ENCODE measurements around the gene RAMAC. TPM values are rescaled to one million over a fixed set of nuclear protein-coding genes. Genes with fewer than 3 reads are reported as not detected.
"Not testable (repeated sequence)": the region's sequence is repeated elsewhere in the genome, so short reads cannot be mapped to it uniquely, and the experiment has no call there.

Gene RAMAC
- 47.9 and 54.5 TPM in 2 replicates for total RNA-seq (2014; rRNA removed; shearing (Covaris generic))

DNA sequence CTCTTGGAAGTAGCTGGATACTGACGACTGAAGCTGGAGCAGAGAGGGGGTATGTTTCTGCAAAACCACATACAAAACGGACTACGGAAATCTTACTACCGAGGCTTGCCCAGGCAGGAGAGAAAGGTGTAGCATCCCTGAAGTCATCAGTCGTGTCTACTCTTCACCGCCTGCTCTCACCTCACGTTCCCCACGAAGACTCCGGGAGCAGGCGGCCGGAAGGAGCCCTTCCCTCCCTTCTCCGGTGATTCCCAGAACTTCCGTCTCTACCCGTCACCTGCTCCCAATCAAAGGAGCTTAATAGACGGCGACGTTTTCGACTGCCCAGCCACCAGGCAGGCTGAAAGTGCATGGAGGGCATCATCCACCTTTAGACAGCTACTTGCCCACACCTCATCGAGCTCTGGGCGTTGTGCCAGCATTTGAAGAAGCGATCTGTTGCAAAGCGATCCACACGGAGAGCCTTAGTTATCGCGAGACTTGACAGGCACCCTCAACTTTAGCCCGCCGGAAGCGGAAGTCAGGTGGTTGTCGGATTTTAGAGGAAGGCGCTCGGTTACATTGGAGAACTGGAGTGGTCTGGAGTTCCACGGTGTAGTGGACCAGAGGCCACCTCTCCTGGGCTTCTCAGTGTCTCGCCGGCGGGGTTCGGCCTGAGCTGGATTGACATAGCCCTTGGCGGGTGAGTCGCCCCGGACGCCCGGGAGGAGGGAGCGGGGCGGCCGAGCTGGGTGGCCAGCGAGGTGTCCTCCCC is at the start of gene RAMAC:
TSS of gene RAMAC (plus strand) at position 523 of the 754 bp plus-strand sequence. CDS start 2,809 bp downstream, outside the sequence.
- peak; percentile 96 for DNase-seq (ENCODE audit: low spot score)

DNA sequence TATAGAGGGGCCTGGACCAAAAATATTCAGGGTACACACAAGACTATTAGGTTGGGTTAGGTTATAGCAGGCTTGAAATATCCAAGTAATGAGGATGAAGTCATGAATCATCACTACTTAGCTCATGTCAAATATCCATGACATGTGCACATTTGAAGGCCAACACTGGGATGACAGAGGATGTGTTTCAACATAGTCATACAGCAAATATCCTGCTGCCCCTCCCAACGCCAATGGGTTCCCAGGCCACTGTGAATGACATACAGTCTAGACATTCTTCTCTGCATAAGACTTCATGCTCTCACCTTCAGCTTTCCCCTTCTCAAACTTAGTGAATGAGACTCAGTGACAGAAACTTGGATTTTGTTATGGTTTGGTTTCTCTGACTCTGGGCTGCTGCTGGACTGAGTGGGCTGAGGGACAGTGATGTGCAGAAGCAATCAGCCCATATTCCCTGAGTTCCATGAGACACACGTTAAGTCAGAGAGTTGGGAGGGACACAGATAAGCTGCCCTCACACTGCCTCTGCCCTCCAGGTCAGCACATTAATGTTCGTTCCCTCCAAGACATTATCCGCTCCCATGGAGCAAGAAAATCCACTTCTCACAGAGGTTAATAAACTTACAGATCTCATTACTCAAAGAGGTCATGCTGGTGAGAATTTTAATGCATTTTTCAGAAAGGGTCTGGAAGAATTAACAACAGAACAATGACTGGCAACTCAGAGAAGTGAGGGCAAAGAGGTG is 48.9 kb upstream of the RAMAC start:
- no peak for DNase-seq (ENCODE audit: low spot score)

DNA sequence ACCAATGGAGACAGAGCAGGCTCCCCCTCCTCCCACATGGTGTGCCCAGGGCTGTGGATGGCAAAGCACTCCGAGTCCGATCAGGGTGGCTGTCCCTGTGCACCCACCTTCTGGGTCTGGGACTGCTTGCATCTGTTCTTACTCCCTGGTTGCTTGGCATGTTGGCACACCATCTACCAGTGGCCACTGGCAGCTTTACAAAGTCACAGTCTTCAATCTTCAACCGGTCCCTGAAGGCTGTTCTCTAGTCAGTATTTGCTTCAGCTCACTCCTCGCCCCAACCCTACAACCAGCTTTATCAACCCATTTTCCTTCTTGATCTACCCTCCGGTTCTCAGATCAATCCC is 48.3 kb upstream of the RAMAC start:
- DNase-seq (ENCODE audit: low spot score) = no peak

DNA sequence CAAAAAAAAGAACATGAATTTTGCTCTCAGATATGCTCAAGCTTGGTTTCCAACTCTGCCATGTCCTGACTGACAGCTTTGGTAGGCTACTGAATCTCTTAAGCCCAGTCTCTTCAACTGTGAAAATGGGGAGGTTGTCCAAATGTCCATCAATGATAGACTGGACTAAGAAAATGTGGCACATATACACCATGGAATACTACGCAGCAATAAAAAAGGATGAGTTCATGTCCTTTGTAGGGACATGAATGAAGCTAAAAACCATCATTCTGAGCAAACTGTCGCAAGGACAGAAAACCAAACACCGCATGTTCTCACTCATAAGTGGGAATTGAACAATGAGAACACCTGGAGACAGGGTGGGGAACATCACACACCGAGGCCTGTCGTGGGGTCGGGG is 46.3 kb upstream of the RAMAC start:
- DNase-seq (ENCODE audit: low spot score) = not testable (repeated sequence)

DNA sequence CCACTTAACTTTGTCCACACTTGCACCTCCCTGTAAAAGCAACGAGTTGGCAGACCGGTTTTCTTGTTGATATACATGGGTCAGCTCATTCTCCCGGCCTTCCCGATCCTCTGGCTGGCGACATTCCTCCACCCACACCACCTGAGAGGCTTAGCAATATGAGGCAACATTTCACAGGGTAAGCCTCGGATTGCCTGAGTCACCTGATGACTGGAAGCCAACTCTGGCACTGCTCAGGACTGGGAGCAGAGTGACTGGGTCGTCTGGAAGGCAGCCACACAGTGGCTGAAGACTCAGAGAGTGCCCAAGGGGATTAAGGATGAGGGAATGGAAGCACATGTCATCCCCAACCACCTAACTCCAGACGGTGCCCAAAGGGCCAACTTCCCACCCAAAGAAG is 43.3 kb upstream of the RAMAC start:
- DNase-seq (ENCODE audit: low spot score) = peak; percentile 79

DNA sequence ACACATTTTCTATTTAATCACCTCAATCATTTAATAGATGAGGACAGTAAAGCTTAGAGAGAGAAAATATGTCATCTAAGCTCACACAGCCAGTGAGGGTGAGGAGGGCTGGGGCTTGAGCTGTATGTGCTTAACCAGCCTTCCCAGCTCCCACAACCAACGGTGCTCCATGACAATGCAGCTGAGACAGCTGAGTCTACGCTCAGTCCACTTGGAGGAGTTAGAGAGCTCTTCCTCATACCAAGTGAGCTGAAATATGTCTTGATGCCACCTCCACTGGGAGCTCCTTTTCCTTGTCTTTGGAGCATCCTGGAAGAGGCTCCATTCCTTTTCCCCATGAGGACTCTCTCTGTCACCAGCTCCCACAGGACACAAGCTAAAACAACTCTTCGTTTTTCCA is 42.8 kb upstream of the RAMAC start:
- no peak for DNase-seq (ENCODE audit: low spot score)

DNA sequence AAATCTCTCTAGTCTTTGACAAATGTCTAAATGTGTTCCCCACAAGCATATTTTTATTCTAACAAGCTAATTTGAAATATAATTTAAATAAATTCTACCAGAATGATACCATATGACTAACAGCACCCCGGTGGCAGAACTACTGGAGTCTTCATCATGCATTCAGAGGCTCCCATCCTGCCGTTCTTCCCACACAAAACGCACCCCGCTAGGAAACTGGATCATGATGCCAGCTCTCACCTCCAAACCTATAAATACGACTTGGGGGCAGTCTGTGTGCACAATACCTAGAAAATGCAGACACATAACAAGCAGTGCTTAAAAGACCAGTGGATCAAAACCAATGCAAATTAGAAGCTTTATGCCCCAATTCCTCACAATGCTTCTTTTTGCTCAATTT is 42.0 kb upstream of the RAMAC start:
- no peak for DNase-seq (ENCODE audit: low spot score)

DNA sequence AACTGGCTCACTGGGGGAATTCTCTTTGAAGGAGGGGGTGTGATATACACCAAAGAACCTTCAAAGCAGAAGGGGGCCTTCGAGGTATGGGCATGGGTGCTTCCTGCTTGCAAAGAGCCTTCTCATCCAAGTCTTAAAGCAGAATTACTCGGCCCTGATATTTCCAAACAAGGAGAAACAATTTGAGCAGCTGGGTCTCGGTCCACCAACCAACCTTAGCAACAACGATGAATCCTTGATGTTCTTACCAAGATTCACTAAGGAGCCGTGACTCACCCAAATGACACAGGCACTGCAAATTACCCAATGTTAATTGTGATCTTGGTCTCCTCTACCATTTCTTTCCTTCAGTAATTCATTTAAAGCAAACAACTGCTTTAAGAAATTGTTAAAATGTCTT is 41.2 kb upstream of the RAMAC start:
- DNase-seq (ENCODE audit: low spot score) = peak; percentile 30

DNA sequence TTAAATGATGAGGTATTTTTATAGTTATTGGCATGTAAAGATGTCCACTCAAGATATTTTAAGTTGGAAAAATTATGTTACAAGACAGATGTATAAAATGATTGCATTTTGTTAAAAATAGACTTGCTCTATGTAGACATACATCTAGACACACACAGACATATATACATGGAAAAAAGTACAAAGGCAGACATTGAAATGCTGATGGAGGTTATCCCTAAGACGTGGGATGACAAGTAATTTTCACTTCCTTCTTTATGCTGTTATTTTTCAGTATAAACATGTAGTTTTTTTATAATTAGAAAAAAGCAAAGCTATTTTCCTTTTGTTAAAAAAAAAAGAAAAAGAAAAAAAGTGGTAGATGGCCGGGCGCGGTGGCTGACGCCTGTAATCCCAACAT is 40.7 kb upstream of the RAMAC start:
- no peak for DNase-seq (ENCODE audit: low spot score)

DNA sequence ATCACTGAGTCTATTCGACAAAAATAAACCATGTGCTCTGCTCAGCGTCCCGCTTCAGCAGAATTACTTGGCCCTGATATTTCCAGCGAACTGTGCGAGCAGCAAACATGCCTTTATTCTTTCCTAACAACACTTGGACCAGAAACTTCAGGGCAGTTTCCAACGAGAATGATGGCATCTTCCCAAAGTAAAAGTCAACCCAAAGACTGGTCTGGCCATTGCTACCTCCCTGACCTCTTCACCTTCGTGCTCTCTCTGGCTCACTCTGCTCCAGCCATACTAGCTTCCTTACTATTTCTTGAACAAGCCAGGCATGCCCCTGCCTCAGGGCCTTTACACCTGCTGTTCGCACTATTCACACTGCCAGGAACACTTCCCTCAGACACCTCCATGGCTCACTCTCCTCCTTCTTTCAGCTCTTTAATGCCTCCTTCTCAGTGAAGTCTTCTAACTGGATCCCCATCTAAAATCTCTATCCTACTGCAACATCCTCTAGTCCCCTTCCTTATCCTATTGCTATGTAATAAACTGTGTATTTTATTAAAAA is 39.8 kb upstream of the RAMAC start:
- DNase-seq (ENCODE audit: low spot score) = no peak

DNA sequence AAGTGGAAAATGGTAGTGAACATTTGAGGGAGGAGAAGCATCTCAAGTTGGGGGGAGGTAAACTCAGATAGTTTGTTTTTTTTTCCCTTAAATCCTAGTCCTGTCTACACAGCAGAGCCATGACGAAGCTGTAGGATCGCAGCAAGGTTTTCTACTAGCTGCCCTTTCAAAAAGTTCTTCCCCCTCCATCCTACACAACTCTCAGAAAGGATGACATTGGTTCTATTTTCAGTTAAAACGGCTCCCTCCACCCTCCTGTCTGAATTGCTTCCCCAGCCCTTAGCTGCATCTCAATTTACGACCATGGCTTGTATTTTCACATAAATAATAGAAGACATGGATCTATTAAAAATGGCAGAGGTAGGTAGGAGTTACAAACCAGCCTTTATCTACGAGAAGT is 35.7 kb upstream of the RAMAC start:
- no peak for DNase-seq (ENCODE audit: low spot score)

DNA sequence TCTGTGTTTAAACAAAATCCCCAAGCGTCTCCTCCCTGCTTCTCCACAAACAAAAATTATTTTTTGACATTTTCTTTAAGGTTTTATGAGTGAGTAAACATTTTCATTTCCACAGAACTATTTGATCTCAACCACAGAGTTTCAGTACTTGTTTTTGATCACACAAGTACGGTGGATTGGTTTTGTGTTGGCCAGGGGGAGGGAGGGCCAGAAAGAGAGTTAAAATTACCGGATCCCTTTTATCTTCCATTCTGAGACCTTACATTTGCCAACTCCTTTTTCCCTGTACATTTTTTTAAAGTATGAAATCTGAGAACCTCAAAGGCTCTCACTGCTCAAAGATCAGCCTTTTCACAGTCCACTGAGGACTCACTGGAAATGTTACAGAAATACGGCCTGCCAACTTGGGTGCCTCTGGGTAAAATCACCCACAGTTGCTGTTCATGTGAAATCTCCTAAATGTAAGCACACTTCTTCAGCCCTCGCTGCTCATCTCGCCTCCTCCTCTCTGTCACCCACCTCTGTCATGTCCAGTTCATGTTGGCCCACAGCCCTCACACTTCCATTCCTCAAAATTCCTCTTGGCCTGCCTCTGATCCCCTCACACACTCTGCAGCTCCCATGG is 35.2 kb upstream of the RAMAC start:
- DNase-seq (ENCODE audit: low spot score) = no peak

DNA sequence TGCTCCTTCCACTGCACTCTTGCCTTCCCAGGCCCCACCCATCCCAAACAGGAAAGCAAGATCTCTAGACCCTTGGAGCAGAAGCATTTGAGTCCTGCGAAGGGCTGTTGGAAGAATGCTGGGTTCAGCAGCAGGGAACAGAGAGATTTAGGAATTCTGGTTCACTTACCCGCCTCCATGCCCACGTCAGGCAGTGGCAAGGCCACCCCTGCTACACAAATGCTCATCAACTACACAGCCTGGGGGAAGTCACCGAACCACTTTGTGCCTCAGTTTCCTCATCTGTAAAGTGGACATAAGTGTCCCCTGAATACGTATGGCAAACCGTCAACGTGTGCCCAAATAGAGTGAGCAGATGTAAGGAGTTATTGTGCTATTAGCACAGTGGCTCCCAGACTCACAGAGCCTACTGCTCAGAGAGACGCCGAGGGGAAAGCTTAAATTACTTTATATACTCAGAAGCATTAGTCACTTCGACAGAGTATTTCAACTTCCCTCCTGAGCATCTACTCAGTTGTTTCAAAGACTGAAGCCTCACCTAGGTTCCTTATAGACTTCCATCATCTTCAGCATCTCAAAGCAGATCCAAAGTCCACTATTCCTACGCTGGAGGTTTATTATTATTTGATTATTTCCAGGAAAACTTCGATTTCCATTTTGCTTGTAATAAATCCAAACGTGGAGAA is 34.4 kb upstream of the RAMAC start:
- DNase-seq (ENCODE audit: low spot score) = no peak

DNA sequence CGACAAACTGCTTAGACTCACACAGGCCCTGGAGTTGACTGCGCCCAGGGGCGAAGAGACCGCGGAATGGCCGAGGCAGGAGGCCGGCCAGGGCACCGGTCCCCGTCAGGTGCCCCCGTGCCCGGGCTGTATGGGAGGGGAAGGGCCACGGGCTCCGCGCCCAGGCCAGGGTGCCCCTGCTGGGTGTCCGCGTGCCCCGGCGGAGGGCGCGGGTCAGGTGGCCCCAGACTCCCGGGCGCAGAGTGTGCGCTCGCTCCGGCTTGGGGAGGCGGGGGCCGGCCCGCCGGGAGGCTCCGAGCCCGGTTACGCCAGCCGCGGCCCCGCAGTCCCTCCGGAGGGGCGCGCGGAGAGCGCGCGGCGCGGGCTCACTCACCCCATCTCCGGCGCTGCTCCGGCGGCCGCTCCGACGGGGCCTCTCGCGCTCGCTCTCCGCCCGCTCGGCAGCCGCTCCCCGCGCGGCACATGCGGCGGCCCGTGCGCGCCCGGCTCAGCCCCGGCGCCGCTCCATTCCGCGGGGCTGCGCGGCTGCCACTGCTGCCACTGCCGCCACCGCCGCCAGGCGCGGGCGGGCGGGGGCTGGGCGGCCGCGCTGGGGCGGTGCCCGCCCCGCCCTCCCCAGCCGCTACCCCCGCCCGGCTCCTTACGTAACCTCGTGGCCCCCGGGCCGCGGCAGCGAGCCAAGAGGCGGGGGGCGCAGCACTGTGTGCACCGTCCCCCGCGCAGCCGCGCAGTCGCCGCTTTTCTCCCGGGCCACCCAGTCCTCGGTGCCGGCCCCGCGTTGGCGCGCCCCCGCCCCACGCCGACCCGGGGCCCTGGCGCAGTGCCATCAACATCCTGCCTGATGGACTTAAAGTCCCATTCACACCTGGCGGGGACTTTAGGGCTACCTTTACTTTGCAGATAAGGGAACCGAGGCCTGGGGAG is 33.6 kb upstream of the RAMAC start, which contains the start of gene HOMER2:
TSS of gene HOMER2 (minus strand) at position 563 of the 924 bp plus-strand sequence. CDS start at position 378, 185 bp downstream.
- no peak for DNase-seq (ENCODE audit: low spot score)

DNA sequence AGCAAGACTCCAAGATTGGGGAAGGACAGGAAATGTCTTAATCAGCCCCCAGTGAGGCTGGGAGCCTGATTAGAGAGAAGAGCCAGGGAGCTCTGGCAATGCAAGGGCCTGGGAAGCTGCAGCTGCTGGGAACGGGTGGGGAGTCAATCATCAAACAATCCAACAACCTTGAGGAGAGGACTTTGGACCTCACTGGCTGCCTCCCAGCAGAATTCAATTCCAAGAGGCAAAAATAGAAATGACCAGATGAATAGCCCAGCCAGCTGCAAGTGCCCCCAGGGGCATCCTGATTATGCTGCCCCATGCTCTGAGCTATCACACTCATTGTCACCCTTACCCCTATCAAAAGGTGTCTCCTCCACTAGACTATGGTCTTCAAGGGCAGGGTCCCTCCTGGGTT is 27.4 kb upstream of the RAMAC start:
- DNase-seq (ENCODE audit: low spot score) = no peak

DNA sequence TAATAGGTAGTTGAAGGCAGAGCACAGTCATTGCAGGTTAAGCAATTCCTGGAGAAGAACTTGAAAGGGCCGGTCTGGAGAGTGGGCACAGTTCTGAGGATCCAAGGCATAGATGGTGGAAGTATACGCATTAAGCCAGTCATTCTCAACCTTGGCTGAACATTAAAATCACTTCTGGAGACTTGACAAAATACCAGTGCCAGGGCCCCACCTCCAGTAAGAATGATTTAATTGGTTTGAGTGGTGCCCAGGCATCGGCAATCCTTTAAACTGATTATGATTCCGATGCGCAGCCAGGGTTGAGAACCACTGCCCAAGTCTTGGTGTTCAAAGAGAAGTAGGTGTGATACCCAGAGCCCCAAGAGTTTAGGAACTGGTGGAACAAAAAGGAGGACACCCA is 26.6 kb upstream of the RAMAC start:
- DNase-seq (ENCODE audit: low spot score) = no peak

DNA sequence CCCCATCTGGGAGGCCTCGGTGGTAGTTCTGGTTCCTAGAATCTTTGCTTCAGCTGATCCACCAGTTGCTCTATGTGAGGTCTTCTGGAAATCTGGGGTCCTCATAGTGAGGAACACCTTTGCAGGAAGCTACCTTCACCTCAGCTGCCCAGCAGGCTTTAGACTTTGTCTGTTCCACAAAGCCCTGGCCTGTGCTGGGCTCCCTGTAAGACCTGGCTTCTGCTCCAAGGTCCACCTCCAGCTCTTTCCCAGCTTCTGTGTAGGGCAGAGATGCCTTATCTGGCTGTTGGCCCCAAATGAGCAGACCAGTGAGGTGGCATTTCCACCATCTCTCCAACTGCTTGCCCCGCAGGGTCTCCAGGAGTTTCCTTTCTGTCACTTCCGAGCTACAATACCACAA is 25.2 kb upstream of the RAMAC start:
- no peak for DNase-seq (ENCODE audit: low spot score)

DNA sequence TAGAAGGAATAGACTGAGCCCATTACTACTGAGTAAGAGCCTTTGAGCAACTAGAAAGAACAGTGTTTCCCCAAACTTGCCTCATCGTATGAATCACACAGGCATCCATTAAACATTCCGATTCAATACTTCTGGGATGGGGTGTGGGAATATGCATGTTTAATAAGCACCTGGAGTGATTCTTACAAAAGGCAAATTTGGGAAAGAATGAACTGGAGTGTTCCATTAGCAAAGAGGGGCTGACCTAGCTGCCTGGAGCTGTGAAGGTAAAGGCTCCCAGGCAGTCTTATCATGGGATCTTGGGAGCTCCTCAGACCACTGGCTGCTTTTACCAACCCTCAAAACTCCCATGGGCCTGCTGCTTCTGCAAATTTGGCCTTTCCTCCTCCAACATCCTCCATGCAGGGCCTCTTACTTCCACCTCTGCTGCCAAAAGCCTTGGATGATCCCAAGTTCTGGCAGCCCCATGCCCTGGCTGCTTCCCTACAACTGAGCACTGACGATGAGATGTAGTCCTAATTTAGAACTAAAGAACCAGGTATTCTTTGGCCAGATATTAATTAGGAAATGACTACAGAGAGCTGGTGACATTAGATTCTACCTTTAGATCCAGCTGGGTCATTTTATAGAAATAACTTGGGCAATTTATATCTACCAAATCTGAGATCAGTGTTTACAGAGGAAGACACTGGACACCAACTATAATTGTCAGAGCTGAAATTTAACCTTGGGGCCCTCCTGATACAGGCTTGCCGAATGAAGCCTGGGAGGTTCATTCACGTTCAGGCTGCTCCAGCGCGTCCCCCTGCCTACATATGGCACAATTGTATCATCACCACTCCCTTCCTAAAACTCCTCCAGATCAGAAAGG is 22.3 kb upstream of the RAMAC start:
- DNase-seq (ENCODE audit: low spot score) = no peak

DNA sequence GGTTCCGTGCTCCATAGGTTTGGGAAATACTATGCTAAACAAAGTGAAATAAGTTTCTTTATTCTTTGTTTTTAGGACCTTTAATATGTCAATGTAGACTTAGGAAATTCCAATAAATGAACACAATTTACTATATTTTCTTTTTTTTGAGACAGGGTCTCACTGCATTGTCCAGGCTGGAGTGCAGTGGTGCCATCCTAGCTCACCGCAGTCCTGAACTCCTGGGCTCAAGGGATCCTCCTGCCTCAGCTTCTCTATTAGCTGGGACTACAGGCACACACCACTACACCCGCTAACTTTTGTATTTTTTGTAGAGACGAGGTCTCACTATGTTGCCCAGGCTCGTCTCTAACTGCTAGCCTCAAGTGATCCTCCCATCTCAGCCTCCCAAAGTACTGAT is 21.1 kb upstream of the RAMAC start:
- no peak for DNase-seq (ENCODE audit: low spot score)

DNA sequence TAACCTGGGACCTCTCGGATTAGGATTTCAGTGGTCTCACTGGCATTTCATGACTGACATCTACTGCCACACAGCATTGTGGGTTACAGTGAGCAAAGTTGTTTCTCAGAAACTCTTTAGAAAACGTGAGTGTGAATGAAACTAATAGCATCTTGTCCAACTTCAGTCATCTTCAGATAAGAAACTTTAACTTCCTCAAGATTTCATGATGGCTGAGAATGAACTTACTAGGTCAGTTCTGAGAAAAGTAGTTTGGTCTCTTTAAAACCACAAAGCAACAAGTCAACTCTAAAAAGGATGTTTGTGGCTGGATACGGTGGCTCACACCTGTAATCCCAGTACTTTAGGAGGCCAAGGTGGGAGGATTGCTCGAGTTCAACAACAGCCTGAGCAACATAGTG is 19.3 kb upstream of the RAMAC start:
- DNase-seq (ENCODE audit: low spot score) = no peak

All from H4 (cell line).